GM04504 (cell line): ENCODE data around the gene CBARP.
"Not testable (repeated sequence)": the region's sequence is repeated elsewhere in the genome, so short reads cannot be mapped to it uniquely, and the experiment has no call there.

Source experiments
- DNase-seq: peaks from one replicate; pipeline ENCODE4 v3.0.0-alpha.2; 2012; ENCODE audit warnings: low read depth

CBARP gene

DNA sequence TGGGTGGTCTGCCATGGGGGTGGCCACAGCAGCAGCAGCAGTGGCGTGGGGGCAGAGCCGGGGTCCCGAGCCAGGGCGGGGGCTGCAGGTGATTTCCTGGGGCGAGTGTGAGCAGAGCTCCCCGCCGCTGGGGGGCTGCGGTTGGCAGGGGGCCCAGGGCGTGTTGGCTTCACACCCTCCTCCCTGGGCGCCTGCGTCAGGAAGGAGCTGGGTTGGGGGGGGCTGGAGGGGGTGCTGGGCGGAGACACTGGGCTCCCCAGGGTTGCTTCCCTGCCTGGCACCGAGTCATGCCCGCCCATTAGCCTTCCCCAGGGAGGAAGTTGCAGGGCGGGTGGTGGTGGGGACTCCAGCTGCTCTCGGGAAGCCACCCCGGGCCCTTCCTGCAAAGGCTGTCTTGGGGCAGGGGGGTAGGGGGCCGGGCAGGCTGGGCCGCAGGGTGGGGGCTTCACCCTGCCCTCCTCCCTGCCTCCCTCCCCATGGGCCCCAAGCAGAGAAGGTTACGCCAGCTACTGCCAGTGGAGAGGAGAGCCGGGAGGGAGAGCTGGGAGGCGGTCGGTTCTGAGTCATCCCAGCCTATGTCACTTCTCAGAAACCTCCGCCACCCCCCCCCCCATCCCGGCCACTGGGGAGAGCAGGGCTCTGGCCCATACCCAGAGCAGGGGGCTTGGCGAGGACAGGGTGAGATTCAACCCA, 15.2 kb upstream of the CBARP start:
- peak; percentile 96 for DNase-seq

DNA sequence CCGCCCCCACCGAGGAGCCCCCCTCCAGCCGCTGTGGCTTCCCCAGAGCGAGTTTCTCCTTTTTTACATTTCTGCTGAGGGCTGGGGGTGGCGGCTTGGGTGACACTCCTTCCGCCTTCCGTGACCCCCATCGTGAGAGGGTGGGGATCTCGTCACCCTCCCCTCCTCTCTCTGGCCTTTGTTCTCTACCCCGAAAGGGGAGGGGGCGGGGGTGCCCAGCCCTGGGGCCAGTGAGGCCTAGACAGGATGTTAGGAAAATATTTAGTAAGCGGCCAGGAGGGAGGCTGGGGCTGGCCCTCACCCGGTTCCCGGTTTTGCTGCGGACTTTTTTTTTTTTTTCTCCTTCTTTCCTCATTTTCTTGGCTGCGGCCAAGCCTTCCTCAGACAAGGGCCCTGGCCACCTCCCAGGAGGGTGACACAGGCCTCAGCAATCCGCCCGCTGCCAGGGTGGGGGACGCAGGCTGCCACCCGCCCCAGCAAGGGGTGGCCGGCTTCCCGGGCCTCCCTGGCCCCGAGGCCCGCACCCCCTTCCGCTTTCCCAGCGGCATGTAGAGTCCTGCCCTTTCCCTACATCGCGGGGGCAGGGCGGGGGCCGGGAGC, 14.5 kb upstream of the CBARP start:
- peak; percentile 94 for DNase-seq

DNA sequence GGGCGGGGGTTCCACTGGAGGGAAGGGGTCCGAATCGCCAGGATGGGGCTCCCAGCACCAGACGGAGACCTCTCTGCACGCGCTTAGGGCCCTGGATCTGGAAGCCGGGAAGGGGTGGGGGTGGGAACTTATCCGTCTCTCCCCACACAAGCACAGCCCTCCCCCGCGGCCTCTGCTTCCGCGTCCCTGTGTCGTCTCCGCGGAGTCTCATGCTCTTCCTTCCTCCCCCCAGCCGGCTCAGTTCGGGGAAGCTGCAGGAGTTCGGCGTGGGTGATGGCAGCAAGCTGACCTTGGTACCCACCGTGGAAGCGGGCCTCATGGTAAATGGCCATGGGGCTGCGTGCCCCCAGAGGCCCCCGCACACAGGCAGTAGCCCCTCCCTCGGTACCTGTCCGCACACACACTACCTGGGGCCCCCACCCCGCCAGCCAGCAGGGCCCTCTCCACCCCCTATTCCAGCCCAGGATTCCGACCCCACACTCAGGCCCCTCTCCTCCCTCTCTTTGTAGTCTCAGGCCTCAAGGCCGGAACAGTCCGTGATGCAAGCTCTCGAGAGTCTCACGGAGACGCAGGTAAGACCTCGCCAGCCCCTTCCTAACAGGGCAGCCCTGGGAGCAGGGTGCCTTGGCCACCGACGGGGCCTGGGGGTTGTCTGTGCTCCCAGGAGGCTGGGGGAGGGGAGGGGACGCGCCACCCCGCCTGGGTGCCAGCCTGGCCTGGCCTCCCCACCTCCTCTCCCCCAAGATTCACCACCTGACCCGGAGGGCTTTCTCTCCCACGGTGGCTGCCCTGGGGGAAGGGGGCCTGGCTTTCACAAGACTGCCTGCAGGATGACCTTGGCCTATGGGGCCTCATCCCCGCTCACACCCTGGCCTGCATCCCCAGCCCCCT, 13.8 kb upstream of the CBARP start:
- DNase-seq, result no peak

DNA sequence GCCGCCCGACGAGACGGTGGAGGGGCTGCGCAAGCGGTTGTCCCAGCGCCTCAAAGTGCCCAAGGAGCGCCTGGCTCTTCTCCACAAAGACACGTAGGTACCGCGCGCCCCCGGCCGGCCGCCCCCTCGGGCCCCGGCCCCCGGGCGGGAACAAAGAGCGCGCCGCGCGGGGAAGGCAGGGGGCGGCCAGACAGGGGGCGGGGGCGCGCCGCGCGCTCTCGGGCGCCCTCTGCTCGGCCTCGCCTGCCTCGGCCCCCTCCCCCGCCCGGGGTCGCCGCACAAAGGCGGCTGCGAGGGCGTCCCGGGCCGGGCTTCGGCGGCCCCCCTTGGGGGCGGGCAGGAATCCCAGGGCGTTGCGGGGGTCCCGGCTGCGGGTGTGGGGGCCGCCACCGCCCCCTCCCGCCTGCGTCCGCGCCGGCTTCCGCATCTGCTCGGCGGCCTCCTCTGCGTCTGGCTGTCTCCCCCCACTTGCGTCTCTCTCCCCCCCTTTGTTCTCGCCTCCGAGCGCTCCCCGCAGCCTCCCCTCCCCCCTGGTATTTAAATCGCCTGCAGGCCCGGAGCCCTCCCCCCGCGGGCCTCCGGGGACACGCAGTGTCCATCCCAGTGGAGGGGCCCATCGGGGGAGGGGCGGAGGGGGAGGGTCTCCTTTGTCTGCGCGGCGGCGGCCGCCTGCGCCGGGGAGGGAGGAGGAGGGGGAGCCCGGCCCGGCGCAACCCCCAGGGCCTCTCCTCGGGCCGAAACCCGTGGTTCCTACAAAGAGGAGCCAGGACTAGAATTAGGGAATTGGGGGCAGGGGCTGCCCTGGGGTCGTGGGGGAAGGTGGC, 12.8 kb upstream of the CBARP start:
- DNase-seq, result no peak

DNA sequence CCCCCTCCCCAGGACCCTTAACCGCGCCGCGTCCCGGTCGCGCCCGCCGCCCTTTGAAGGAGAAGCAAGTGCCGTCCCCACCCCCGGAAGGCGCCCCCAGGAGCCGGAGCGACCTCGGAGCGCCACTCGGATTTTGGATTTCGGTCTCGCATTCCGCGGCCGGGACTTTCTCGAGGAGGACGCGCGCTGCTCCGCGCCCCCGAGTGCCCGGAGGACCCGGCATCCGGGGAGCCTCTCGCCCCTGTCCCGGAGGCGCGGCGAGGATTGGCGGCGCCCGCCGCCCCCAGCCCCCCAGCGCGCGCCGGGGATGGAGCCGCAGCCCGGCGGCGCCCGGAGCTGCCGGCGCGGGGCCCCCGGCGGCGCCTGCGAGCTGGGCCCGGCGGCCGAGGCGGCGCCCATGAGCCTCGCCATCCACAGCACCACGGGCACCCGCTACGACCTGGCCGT, 12.2 kb upstream of the CBARP start:
- DNase-seq, result no peak

DNA sequence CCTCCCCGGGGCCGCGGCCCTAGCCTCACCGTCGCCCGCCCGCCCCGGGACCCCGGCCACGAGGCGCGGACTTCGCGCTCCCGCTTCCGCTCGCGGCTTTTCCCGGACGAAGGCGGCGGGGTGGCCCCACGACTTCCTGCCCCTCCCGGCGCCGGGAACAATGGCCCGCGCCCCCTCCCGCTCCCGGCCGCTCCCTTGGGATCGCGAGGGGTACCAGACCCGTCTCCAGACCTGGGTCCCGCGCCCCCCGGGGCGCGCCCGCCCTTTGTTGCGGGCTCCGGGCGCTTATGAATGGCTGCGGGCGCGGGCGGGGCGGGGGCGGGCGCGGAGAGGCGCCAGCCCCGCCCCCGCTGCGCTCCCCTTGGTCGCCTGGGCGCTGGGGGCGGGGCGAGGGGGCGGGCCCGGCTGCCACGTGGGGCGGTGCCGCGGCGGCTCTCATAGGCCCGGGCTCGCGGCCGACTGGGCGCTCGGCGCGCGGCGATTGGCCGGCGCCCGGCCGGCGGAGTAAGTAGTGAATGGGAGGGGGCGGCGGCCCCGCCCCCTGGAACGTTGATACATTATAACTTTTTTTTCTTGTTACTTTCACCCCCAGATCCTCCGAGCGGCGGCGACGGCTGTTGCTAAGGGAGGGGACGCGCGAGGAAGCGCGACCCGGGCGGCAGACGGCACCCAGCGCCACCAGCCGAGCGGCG, 11.6 kb upstream of the CBARP start:
- peak; percentile 94 for DNase-seq

DNA sequence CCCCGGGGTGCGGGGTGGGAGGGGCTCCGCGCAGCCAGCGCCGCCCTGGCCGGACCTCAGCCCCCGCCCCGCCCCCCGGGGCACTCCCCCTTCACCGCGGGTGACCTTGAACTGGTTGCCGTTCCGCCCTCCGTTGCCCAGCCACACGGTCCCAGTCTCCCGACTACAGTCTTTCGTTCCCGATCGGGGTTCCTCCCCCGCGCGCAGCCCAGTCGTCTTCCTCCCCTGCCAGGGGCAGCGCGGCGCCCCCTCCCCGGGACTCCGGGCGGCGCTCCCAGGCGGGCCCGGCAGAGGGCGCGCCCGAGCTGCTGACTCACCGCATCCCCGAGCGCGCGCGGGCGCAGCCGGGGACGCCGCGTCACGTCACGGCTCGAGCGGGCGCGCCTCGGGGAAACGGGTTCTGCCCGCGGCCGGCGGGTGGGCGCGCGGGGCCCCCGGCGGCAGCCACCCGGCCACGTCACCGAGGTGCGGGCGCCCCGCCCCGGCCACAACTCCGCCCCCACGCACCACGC, 11.0 kb upstream of the CBARP start:
- no peak for DNase-seq

DNA sequence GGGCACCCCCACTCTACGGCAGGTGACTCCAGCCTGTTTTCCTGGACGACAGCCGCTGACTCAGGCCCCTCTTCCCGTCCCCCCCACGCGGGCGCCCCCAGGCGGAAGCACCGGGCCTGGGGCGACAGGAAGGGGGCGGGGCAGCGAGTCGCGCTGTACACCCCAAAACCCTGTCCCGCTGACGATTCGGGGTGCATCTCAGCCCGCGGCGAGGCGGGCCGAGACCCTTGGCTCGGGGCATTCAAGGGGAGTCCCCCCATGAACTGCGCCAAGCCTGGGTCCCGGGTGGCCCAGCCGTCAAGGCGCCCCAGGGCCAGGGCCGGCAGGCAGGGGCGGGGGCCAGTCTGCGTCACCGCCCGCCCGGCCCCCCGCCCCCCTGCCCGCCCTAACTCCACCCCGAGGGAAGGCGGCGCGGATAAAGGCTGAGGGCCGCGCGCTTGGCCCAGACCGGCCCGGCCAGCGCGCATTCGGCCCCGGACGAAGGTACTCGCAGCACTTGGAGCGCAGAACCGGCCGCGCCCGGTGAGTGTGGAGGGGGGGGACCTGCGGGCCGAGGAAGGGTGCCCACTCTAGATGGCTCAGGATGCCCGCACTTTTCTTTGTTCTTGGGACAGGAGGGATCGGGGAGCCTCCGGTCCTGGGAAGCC, 10.5 kb upstream of the CBARP start, which contains the start of gene MIDN:
TSS of gene MIDN (plus strand) at position 445 of the 647 bp plus-strand sequence. CDS start 1,714 bp downstream, outside the sequence.
- DNase-seq, result peak; percentile 84

DNA sequence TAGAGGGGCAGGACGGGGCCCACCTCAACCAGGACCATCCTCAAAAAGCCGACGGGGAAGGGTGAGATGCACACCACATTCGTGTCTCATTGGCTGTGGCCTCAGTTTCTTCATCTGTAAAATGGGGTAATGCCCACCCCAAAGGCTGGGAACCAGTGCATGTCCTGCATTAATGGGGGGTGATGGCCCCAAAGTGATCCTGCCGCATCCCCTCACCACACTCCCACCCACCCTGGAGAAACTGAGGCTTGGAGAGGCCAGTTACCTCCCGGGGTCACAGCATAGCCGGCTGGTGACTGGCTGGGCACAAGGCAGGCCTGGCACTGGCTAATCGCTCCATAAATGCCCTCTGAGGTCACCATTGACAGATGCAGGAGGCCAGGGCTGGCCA, 9.9 kb upstream of the CBARP start:
- no peak for DNase-seq

DNA sequence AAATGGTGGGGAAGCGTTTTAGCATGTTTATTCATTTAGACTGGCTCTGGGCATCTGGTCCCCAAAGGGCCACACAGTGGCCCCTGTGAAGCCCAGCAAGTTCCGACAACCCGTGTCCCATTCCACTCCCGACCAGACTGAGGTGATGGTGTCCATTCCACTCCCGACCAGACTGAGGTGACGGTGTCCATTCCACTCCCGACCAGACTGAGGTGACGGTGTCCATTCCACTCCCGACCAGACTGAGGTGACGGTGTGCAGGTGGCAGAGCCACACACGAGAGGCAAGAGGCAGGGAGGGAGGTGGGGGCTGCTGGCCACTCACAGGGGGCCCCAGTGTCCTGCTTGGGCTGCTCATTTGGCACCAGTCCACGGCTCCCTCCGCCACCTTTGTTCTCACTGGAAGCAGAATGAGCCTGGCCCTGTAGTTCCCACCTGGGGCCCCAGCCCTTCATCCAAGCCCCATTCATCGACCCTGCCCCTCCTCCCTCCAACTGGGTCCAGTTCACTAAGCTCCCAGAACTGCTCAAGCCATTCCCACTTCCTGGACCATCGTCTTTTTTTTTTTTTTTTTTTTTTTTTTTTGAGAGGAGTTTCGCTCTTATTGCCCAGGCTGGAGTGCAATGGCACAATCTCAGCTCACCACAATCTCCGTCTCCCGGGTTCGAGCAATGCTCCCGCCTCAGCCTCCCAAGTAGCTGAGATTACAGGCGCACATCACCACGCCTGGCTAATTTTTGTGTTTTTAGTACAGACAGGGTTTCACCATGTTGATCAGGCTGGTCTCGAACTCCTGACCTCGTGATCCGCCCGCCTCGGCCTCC, 8.7 kb upstream of the CBARP start:
- DNase-seq, result not testable (repeated sequence)

DNA sequence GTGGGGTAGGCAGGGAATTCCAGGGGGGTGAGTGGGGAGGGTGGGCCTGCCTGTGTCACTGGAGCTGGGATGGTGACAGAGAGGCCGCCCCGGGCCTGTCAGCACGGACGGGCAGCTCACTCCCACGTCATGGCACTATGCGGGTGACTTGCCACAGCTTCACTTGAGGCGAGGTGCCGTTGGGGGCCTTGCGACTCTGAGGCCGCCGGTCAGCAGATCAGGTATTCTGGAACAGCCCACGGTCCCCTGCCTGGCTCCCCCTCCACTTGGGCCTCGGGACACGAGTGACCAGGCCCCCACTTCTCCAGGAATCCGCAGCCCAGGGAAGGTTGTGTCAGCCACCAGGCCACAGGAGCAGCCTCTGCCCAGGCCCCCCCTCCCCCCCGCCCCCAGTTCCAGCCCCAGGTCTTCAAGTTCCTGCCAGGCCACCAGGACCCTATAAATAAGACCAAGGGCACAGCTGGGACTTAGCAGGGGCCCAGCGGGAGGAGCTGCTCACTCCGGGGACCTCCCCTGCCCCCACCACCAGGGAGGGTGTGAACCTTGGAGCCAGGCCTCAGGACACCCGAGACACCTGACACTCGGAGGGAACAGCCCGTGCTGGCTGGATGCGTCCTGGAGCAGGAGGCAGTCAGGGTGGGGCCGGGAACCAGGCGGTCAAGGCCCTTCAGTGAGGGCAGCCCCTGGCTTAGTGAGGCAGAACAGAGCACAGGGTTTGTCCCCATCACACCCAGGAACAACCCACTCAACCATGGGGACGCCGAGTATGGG, 7.9 kb upstream of the CBARP start:
- no peak for DNase-seq

DNA sequence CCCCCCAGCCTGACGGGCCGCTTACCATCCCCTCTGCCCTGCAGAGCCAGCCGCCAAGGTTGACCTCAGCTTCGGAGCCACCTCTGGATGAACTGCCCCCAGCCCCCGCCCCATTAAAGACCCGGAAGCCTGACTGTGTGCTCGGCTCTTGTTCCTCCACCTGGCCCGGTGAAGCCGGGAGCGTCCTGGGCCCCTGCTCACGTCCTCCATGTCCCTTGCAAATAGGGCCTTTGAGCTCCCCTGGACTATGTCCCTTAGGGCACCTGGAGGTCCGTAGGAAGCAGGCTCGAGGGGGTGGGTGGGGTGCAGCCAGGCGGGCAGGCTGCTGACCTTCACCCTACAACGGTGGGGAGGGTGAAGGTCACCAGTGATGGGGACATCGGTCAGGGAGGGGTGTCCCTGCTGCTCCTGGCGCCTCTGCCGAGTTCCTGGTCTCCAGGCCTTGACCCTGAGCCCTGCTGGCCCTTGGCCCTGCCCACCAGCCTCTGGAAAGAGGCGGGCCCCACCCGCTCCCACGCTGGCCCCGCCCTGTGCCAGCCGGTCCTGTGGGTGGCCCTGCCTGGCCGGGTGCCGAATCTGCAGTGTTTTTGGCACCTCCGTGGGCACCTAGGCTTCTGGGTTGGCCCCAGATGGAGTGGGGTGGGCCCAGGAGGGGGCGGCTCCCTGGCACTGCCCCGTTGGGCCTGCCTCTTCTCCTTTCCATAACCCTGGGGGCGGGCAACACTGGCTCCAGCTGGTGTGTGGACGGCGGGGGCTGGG, 7.1 kb upstream of the CBARP start:
- no peak for DNase-seq

DNA sequence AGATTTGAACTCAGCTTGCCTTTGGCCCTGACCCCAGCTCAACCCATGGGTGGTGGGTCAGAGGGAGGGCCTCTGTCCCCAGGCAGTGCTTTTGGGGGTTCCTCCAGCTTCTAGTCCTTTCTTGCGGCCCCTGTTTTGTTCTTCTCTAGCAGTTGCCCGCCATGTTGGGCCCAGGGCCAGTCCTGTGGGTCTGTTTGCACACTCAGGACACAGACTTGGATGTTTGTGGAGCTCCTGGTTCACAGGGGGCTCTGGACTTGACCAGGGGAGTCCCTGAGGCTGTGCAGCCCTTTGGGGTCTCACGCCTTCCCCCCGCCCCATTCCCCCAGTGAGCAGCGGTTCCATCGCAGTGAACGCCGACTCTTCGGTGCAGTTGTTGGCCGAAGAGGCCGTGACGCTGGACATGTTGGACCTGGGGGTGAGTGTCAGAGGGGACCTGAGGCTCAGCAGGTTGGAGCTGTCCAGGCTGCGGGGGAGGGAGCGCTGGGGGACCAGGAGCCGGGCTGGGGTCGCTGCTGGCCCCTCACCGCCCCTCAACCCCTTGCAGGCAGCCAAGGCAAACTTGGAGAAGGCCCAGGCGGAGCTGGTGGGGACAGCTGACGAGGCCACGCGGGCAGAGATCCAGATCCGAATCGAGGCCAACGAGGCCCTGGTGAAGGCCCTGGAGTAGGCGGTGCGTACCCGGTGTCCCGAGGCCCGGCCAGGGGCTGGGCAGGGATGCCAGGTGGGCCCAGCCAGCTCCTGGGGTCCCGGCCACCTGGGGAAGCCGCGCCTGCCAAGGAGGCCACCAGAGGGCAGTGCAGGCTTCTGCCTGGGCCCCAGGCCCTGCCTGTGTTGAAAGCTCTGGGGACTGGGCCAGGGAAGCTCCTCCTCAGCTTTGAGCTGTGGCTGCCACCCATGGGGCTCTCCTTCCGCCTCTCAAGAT, 6.2 kb upstream of the CBARP start:
- peak; percentile 68 for DNase-seq

DNA sequence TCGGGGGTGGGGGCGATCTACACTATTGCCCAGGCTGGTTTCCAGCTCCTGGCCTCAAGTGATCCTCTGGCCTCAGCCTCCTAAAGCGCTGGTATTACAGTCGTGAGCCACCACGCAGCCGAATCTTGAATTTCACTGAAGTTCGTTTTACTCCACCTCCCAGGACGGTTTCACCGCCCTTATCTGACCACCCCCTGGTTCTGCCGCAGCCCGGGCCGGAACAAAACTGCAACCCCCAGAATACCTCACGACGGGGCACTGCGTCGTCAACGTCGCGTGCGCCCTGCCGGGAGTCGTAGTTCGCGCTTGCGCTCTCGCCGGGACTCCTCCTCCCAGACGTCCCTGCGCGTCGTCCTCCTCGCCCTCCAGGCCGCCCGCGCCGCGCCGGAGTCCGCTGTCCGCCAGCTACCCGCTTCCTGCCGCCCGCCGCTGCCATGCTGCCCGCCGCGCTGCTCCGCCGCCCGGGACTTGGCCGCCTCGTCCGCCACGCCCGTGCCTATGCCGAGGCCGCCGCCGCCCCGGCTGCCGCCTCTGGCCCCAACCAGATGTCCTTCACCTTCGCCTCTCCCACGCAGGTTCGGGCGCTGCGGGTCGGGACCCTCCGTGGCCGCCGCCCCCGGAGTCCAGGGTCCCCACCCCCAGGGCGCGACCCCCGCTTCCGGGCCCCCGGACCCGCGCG, 3.8 kb upstream of the CBARP start, which contains the start of gene ATP5F1D:
TSS of gene ATP5F1D (plus strand) at position 335 of the 679 bp plus-strand sequence. CDS start at position 435, 100 bp downstream.
- peak; percentile 82 for DNase-seq

DNA sequence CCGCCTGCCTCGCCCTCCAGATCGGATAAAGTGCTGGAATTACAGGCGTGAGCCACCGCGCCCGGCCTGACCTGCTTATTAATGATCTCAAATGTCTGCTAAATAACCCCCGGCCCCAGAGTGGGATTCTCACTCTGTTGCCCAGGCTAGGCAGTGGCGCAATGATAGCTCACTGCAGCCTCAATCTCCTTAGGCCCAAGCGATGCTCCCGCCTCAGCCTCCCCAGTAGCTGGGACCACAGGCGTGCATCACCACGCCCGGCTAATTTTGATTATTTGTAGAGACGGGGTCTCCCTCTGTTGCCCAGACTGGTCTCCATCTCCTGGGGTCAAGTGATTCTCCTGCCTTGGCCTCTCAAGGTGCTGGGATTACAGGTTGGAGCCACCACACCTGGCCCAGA, 3.1 kb upstream of the CBARP start:
- no peak for DNase-seq
